Measurements from ENCODE around the gene SLC9A2. TPM values are rescaled to one million over a fixed set of nuclear protein-coding genes. Genes with fewer than 3 reads are reported as not detected.

SLC9A2 gene
- total and polyA plus RNA-seq, 2 of the 13 experiments (the other 11 are each of a cell fraction or from before 2014, with no cell fraction given) = 0.02 TPM; not detected in 1

DNA sequence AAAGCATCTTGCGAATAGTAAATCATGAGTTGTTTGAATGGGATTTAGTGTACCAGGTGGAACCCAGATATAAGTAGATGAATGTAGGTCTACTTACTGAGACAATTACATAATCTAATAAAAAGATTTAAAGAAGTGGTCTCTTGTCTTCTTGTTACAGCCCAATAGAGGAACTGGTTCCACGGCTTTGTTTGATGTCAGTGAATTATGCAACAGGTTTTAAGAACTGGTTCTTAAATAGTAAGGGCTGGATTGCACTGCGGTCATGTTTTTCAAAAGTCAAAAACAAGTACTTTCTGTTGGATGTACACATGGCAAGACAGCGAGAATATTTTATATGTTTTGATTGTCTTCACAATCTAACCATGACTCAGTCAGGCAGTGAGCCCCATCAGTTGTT lies 15.4 kb upstream of the SLC9A2 start:
- no peak overlapping the region for H3K9ac ChIP-seq (ENCODE audit: insufficient read depth, low read depth, low read length)
- H3K79me2 ChIP-seq (ENCODE audit: insufficient read depth, low read length) = no peaks in the 10 kb centered on the region
- no peak overlapping the region for H2AFZ ChIP-seq (ENCODE audit: low read length)
- WGBS (ENCODE audit: low lambda C conversion rate) = 56% methylated on average over 4 of the region's 4 CpGs
- no peak overlapping the region for H3K27ac ChIP-seq (ENCODE audit: extremely low read length, insufficient read depth, low read length)
- no peaks in the 10 kb centered on the region for H3K36me3 ChIP-seq (replicated peaks in 1 of 2; ENCODE audit: control insufficient read depth in 1 of 2, insufficient read depth in 2 of 2, low read length in 2 of 2)
- ATAC-seq (no peak), FAIRE-seq (no peak), DNase-seq (ENCODE audit: low spot score) (no peak)
- ChIA-PET POLR2A (no interaction called here), CTCF (ENCODE audit: low intra/inter-chr PET ratio, low total read pairs) (no interaction called here)
- in situ Hi-C loops (cut with HindIII; ENCODE audit: extremely low pct_ligation_motif_present, low pct_unique_long_range_greater_than_20kb) = no loop called here
- TF ChIP-seq, protein P1, sequence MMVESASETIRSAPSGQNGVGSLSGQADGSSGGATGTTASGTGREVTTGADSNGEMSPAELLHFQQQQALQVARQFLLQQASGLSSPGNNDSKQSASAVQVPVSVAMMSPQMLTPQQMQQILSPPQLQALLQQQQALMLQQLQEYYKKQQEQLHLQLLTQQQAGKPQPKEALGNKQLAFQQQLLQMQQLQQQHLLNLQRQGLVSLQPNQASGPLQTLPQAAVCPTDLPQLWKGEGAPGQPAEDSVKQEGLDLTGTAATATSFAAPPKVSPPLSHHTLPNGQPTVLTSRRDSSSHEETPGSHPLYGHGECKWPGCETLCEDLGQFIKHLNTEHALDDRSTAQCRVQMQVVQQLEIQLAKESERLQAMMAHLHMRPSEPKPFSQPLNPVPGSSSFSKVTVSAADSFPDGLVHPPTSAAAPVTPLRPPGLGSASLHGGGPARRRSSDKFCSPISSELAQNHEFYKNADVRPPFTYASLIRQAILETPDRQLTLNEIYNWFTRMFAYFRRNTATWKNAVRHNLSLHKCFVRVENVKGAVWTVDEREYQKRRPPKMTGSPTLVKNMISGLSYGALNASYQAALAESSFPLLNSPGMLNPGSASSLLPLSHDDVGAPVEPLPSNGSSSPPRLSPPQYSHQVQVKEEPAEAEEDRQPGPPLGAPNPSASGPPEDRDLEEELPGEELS (CRISPR knock-in tag; IDR thresholded peaks at IDR 0.05) = no peak
- no TSS peak for BruUV-seq (replicated peaks)
- no peaks in the 10 kb centered on the region for H4K20me1 ChIP-seq (ENCODE audit: insufficient read depth, low read length)
- no peaks in the 10 kb centered on the region for H3K9me3 ChIP-seq (ENCODE audit: low read length)
- H3K4me3 ChIP-seq (replicated peaks in 1 of 3; ENCODE audit: insufficient read depth in 1 of 3, low read depth in 2 of 3, low read length in 3 of 3) = no peak overlapping the region
- no peak overlapping the region for H3K4me2 ChIP-seq (ENCODE audit: low read depth, low read length)
- H3K4me1 ChIP-seq (ENCODE audit: insufficient read depth, low read length) = no peaks in the 10 kb centered on the region
- intact Hi-C loops (cut with micrococcal nuclease; ENCODE audit: unreplicated experiment) = no loop called here
- no peaks in the 10 kb centered on the region; a peak in 1 of 5 replicates for H3K27me3 ChIP-seq (ENCODE audit: control insufficient read depth in 1 of 2, insufficient read depth in 2 of 2, low read length in 2 of 2)

DNA sequence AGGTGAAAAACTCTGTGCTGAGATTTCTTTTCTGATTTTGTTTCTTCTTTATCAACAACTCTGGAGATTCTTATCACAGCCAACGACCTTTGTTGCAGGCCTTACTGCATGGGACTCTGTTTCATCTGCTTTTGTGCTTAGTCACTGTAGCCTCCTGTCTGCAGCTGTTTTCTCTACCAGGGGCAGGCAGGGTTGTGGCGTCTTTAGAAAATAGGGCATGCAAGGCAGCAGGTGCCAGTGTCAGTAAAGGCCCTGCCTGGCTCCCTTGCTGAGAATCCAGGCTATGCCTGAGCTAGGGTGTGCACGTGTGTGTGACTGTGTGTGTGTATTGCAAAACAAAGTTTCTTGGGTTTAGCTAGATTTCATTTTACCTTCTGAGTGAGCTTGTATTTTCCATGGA lies 14.6 kb upstream of the SLC9A2 start:
- DNase-seq (ENCODE audit: low spot score) = no peak
- intact Hi-C loops (cut with micrococcal nuclease; ENCODE audit: unreplicated experiment) = no loop called here
- no peaks in the 10 kb centered on the region for H3K4me1 ChIP-seq (ENCODE audit: insufficient read depth, low read length)
- POLR2A ChIA-PET = no interaction called here
- H3K79me2 ChIP-seq (ENCODE audit: insufficient read depth, low read length) = no peaks in the 10 kb centered on the region
- 0% methylated on average over 3 of the region's 3 CpGs for WGBS (ENCODE audit: low lambda C conversion rate)
- no peak; the same call in 2 of the 3 replicates for ATAC-seq
- no peak overlapping the region for H2AFZ ChIP-seq (ENCODE audit: low read length)
- no TSS peak for BruUV-seq (replicated peaks)
- CTCF ChIA-PET (ENCODE audit: low intra/inter-chr PET ratio, low total read pairs) = no interaction called here
- TF ChIP-seq NFE2L2 (IDR thresholded peaks at IDR 0.05; ENCODE audit: low read length) (peak; percentile 63), NFE2 (CRISPR knock-in tag; IDR thresholded peaks at IDR 0.05) (peak; percentile 72; the same call in 1 of the 2 replicates), ZNF292 (CRISPR knock-in tag; IDR thresholded peaks at IDR 0.05; ENCODE audit: borderline replicate concordance, low read depth) (no peak)
- TF ChIP-seq, protein P2, sequence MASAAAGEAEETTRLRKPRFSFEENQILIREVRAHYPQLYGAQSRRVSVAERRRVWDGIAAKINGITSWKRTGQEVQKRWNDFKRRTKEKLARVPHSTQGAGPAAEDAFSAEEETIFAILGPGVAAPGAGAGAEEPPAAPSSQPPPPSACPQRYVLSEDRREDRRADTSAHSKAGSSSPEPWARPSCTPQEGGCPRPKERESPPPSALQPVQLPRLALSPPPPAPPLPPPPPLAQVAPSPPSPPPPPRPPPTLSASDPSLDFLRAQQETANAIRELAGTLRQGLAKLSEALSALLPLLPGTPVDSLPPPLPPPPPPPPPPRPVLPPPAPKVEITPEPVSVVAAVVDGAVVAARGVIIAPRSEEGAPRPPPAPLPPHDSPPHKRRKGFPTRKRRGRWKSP (CRISPR knock-in tag; IDR thresholded peaks at IDR 0.05) = no peak
- no peak overlapping the region for H3K4me3 ChIP-seq (replicated peaks in 1 of 3; ENCODE audit: insufficient read depth in 1 of 3, low read depth in 2 of 3, low read length in 3 of 3)
- in situ Hi-C loops (cut with HindIII; ENCODE audit: extremely low pct_ligation_motif_present, low pct_unique_long_range_greater_than_20kb) = no loop called here
- no peak overlapping the region for H3K27ac ChIP-seq (ENCODE audit: extremely low read length, insufficient read depth, low read length)
- H4K20me1 ChIP-seq (ENCODE audit: insufficient read depth, low read length) = no peaks in the 10 kb centered on the region
- no peaks in the 10 kb centered on the region for H3K9me3 ChIP-seq (ENCODE audit: low read length)
- no peak overlapping the region for H3K4me2 ChIP-seq (ENCODE audit: low read depth, low read length)
- H3K9ac ChIP-seq (ENCODE audit: insufficient read depth, low read depth, low read length) = no peak overlapping the region
- FAIRE-seq = no peak
- no peaks in the 10 kb centered on the region for H3K36me3 ChIP-seq (replicated peaks in 1 of 2; ENCODE audit: control insufficient read depth in 1 of 2, insufficient read depth in 2 of 2, low read length in 2 of 2)
- no peaks in the 10 kb centered on the region for H3K27me3 ChIP-seq (ENCODE audit: control insufficient read depth in 1 of 2, insufficient read depth in 2 of 2, low read length in 2 of 2)

Data from HepG2 (cell line).